ENCODE measurements around the gene GAPT.

GAPT gene

GRCh38 chr5:58542709-58543108 lies 51.5 kb downstream of the GAPT start:
- no peaks in the 10 kb centered on the region for H3K36me3 Mint-ChIP-seq (ENCODE audit: insufficient read depth)
- H3K27ac Mint-ChIP-seq (ENCODE audit: low read depth): no peak overlapping the region
- H3K4me1 Mint-ChIP-seq: no peaks in the 10 kb centered on the region
- no peaks in the 10 kb centered on the region for H3K27me3 Mint-ChIP-seq
- DNase-seq (ENCODE audit: low spot score in 2 of 2) (no peak), ATAC-seq (replicated peaks; ENCODE audit: extremely low read depth, poor library complexity, severe bottlenecking) (no peak)
- peaks cover 8% of the 10 kb centered on the region for H3K9me3 Mint-ChIP-seq
- no peak overlapping the region for H3K4me3 Mint-ChIP-seq

GRCh38 chr5:58543723-58544122 lies 52.5 kb downstream of the GAPT start:
- no peaks in the 10 kb centered on the region for H3K27me3 Mint-ChIP-seq
- H3K4me3 Mint-ChIP-seq: no peak overlapping the region
- no peak overlapping the region for H3K27ac Mint-ChIP-seq (ENCODE audit: low read depth)
- ATAC-seq (replicated peaks; ENCODE audit: extremely low read depth, poor library complexity, severe bottlenecking) (no peak), DNase-seq (ENCODE audit: low spot score in 2 of 2) (no peak)
- peaks cover 10% of the 10 kb centered on the region for H3K9me3 Mint-ChIP-seq
- H3K36me3 Mint-ChIP-seq (ENCODE audit: insufficient read depth): no peaks in the 10 kb centered on the region
- no peaks in the 10 kb centered on the region for H3K4me1 Mint-ChIP-seq

GRCh38 chr5:58544195-58544594 lies 53.0 kb downstream of the GAPT start:
- DNase-seq (ENCODE audit: low spot score in 2 of 2) (no peak), ATAC-seq (replicated peaks; ENCODE audit: extremely low read depth, poor library complexity, severe bottlenecking) (no peak)
- Mint-ChIP-seq H3K9me3 (peaks cover 8% of the 10 kb centered on the region), H3K4me3 (no peak overlapping the region), H3K4me1 (no peaks in the 10 kb centered on the region), H3K36me3 (ENCODE audit: insufficient read depth) (peaks cover 1% of the 10 kb centered on the region), H3K27ac (ENCODE audit: low read depth) (no peak overlapping the region), H3K27me3 (no peaks in the 10 kb centered on the region)

GRCh38 chr5:58544926-58545325 lies 53.7 kb downstream of the GAPT start:
- H3K36me3 Mint-ChIP-seq (ENCODE audit: insufficient read depth): peaks cover 1% of the 10 kb centered on the region
- peaks cover 6% of the 10 kb centered on the region for H3K9me3 Mint-ChIP-seq
- no peak overlapping the region for H3K27ac Mint-ChIP-seq (ENCODE audit: low read depth)
- no peak for ATAC-seq (replicated peaks; ENCODE audit: extremely low read depth, poor library complexity, severe bottlenecking)
- H3K4me1 Mint-ChIP-seq: no peaks in the 10 kb centered on the region
- no peaks in the 10 kb centered on the region for H3K27me3 Mint-ChIP-seq
- DNase-seq (ENCODE audit: low spot score in 2 of 2): no peak
- no peak overlapping the region for H3K4me3 Mint-ChIP-seq

GRCh38 chr5:58545912-58546311 lies 54.7 kb downstream of the GAPT start:
- no peak overlapping the region for H3K27ac Mint-ChIP-seq (ENCODE audit: low read depth)
- ATAC-seq (replicated peaks; ENCODE audit: extremely low read depth, poor library complexity, severe bottlenecking): no peak
- H3K4me1 Mint-ChIP-seq: no peaks in the 10 kb centered on the region

More at GRCh38 chr5:58545912-58546311, 54.7 kb downstream of the GAPT start:
- H3K27me3 Mint-ChIP-seq: no peaks in the 10 kb centered on the region
- H3K36me3 Mint-ChIP-seq (ENCODE audit: insufficient read depth): peaks cover 1% of the 10 kb centered on the region
- H3K4me3 Mint-ChIP-seq: no peak overlapping the region
- H3K9me3 Mint-ChIP-seq: peaks cover 6% of the 10 kb centered on the region
- no peak for DNase-seq (ENCODE audit: low spot score in 2 of 2)
